HG03108 (cell line): ENCODE results near the gene LIMS2.

ENCODE experiments used
- ATAC-seq: cut with Tn5 transposase; IDR thresholded peaks from one replicate; pipeline ENCODE4 v1.9.1; 2021; ENCODE audit warnings: moderate library complexity; ENCODE audit not compliant: unreplicated experiment

LIMS2 gene

DNA sequence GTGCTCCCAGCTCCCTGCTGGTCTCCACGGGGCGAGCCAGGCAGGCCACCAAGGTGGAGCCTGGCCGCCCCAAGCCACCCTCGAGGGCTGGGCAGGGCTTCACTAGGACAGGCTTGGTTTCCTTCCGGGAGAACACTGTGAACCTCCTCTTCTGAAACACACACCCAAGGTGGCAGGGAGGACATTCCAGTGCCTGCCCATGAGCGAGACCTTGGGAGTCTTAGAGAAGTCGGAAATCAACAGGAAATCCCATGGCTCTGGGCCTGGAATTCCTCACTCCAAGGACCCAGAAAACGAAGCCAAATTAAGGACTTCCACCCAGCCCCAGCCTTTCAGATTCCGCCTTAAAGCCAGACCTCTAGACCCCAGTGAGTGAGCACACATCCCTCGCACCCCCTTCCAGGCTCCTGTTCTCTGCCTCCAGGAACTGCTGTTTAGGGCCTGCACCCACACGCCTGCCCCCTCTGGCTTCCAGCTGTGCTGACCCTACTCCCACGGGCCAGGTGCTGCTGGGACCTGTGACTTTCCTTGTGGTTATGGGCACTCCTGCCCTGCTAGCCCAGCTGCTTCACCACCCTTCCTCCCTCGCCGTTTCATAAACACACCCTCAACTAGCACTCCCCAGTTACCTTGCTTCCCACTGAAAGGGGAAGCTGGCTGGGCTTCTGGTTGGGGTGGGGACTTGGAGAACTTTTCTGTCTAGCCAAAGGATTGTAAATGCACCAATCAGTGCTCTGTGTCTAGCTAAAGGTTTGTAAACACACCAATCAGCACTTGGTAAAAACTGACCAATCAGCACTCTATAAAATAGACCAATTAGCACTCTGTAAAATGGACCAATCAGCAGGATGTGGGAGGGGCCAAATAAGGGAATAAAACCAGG is 15.7 kb downstream of the LIMS2 start:
- ATAC-seq: no peak

DNA sequence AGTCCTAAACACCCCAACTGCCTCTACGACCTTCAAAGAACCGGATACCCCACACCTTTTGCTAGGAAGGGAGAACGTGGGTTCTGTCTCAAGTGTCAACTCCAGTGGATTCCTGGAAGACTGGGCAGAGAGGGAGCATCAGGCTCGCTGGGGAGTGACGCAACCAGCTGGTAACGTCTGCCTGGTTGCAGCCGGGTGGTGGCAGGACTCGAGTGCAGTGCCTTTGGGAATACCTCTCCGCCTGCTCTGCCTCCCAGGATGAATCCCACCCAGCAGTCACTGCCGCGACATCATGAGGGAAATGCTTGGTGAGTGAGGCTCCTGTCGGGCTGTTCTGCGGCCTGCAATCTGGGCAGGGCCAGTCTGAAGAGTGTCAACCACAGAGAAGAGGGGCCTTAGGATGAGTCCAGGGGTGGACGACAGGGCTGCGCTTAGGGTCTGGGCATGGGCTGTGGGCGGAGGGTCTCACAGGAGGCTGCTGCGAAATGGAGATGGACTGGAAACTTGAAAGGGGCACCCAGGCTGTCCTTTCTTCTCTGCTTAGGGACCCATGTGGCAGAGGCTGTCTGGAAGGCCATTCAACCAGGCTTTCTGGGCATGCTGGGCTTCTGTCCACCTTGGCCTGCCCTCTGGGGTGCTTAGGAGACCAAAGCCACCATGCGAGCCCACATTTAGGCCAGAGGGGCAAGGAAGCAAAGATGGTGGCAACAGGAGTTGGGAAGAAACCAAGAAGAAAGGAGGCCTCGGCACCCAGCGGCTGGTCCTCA is 16.5 kb downstream of the LIMS2 start:
- no peak for ATAC-seq

- no peak for ATAC-seq
Measured at GRCh38 chr2:127658146-127658545, 17.2 kb downstream of the LIMS2 start.

- ATAC-seq: no peak
Measured at GRCh38 chr2:127657232-127657595, 18.1 kb downstream of the LIMS2 start.

DNA sequence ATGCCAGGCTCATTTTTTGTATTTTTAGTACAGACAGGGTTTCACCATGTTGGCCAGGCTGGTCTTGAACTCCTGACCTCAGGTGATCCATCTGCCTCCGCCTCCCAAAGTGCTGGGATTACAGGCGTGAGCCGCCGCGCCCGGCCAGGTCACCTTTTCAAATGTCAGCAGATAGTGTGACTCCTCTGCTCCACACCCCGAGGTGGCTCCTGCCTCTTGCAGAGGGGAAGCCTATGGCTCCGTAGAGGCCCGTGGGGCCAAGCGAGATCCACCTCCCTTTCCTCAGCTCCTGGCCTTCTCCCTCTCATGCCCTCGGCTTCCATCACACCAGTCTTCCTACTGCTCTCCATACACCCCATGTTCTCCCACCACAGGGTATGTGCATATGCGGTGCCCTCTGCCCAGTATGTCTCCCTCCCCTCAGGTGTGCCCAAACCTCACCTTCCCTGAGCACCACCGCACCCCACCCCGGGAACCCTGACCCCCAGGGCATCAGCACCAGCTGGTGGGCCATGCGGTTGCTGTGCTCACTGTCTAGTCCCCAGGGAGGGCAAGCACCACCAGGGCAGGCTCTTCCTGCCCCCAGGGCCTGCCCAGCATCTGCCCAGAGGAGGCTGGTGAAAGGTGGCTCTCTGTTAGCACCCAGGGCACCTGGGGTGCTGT is 18.6 kb downstream of the LIMS2 start:
- ATAC-seq: no peak

DNA sequence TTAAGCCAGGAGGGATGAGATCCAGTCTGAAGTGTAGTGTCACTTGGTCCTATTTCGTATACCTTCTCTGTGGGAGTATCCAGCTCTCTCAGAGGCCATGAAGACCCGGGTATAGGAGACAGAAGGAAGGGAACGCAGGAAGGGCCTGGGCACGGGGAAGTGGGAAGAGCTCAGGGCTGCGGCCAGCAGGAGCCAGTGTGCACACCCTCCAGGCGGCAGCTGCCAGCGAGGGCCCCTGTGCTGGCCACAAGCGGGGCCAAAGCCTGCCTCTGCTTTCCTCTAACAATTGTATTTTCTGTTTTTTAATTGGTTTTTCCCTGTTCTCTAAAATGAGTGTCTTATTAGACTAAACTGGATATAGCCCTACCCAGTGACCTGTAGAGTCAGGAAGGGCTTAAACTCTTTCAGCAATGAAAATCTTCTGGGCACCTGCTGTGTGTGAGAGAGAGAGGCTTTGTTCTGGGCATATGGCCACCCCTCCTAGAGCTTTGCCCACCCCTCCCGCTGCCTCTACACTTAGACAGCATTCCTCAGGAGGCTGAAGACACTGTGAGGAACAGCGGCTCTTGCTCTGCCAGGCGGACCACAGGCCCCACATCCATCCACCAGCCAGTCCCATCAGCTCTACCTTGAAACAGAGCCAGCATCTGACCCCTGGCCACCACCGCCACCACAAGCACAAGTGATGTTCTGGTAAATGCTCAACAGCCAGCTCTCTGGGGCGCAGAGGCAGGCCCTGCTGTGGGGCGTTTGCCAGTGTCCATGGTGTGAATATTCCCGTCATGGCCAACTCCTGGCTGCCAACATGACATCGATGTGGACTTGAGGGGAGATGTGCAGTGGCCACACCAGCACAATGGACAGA is 19.9 kb downstream of the LIMS2 start:
- ATAC-seq: no peak

GRCh38 chr2:127654838-127655175 is 20.5 kb downstream of the LIMS2 start:
- ATAC-seq: no peak

DNA sequence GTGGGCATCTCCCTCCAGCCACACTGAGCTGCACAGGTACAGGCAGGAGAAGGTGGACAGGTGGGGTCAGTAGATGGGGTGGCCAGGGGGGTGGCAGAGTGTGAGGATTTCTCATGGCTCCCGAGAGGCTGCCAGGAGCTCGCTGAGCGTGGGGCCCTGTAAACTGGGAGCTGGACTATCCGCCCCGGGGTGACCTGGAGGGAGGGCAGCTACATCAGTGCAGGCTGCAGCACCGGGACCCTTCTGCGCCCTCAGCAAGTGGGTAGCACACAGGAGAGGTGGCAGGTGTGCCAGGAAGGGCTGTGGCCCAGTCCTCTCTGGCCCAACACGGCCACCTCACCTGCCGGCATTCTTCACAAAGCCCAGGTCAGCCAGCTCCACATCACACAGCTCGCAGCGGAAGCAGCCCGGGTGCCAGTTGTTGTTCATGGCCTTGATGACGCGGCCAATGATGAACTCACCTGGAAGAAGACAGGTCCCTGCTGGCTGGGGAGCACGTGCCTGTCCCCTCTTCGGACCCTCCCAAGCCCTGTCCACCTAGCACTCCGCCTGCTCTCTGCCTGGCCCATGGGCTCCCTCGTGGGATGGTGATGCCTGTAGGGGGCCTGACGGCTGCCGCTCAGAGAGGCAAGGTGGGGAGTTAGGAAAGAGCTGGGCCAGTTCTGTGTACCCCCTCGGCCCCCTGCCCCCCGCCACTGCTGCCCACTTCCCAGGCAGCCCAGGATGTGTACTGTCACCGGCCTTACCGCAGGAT is 21.1 kb downstream of the LIMS2 start:
- ATAC-seq: no peak

DNA sequence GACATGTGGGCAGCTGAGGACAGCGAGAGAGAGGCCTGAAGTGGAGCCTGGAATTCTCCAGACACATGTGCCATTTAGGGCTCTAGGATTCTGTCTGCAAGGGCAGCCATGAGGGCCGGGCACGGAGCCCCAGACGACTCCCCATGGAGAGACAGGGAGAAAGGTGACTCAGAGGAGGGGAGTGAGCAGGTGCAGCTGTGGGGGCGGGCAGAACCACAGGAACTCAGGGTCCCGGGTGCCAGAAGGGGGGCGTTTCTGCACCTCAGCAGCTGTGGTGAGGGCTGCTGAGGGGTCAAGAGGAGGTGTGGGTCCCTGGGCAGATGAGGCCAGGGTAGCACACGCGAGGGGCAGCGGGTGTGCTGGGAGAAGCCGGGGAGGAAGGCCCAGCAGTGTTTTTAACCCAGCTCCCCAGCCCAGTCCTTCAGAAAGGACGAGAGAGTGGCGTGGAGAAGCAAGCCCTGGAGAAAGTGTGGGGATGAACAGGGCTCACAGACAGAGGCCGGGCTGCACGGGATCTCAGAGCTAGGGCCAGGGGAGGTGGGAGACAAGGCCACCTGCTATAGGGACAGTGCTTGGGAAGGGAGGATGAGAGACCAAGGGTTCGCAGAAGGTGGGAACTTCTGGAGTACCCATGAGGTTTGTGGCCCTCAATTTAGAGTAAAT is 21.8 kb downstream of the LIMS2 start:
- no peak for ATAC-seq

DNA sequence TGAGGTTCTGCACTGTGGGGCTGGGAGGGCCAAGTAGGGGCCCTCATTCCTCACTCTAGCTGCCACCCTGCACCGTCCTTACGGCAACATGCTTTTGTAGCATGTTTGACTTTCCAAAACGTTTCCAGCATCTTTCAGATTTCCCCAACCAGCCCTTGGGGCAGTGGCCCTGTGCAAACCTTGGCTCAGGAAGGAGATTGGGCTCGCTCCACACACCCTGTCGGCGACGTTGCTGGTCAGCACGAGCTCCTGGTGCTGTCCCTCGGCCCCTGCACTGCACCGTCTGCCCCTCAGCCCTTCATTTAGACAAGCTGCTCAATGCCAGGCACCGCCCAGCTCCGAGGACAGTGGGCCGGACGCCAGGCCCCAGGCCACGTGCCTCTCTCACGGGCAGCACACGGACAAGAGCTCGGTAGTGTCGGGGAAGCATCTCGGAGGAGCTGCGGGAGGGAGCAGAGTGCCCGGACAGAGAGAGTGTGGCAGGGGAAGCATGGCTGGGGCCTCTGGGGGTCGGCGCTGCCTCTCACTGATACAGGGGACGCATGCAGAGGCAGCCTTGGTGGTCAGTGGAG is 22.5 kb downstream of the LIMS2 start:
- no peak for ATAC-seq

- no peak for ATAC-seq
Measured at GRCh38 chr2:127651971-127652550, 23.3 kb downstream of the LIMS2 start.

- ATAC-seq: no peak
Measured at GRCh38 chr2:127651381-127651809, 23.9 kb downstream of the LIMS2 start.

- ATAC-seq: no peak
Measured at GRCh38 chr2:127650785-127651380, 24.4 kb downstream of the LIMS2 start.

- no peak for ATAC-seq
Measured at GRCh38 chr2:127650041-127650784, 25.1 kb downstream of the LIMS2 start.

GRCh38 chr2:127649684-127650040 is 25.7 kb downstream of the LIMS2 start:
- ATAC-seq: no peak

- ATAC-seq: no peak
Measured at GRCh38 chr2:127649100-127649611, 26.2 kb downstream of the LIMS2 start.

DNA sequence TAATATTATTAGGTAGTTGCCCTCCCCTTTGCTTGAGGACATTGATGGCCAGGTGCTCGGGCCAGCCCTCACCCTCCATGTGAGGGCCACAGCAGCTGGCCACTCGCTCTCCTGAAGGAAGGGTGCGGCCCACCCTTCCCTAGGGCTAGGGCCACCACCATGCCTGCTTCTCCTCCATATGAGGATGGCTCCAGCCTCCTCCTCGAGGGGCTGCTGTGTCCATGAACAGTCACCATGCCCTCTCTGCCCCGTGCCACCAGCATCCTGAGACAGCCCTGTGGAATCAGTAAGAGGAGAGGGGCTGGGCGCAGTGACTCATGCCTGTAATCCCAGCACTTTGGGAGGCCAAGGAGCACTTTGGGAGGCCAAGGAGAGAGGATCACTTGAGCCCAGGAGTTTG is 27.0 kb downstream of the LIMS2 start:
- no peak for ATAC-seq
